ENCODE results near the gene PRDM13. TPM values are rescaled to one million over a fixed set of nuclear protein-coding genes. Genes with fewer than 3 reads are reported as not detected.

PRDM13 gene
- total RNA-seq (not detected), polyA plus RNA-seq (not detected)
- long read RNA-seq, donor 1, result 0 reads
- long read RNA-seq, donor 2, result 0 reads
- long read RNA-seq, donor 3, result 0 reads

- Histone ChIP-seq H3K4me1 (peaks cover 4 to 44% (median 25%) of the 10 kb centered on the region in 9 donors), H3K36me3 (no peaks in the 10 kb centered on the region), H3K27me3 (peaks cover 42 to 100% (median 100%) of the 10 kb centered on the region in 7 donors), H3K4me3 (no peak within 1 kb of the TSS), H3K27ac (no peak within 1 kb of the TSS), H3K9me3 (no peaks in the 10 kb centered on the region)
- ATAC-seq (no peak), DNase-seq (no peak)
- TF ChIP-seq, protein P1, sequence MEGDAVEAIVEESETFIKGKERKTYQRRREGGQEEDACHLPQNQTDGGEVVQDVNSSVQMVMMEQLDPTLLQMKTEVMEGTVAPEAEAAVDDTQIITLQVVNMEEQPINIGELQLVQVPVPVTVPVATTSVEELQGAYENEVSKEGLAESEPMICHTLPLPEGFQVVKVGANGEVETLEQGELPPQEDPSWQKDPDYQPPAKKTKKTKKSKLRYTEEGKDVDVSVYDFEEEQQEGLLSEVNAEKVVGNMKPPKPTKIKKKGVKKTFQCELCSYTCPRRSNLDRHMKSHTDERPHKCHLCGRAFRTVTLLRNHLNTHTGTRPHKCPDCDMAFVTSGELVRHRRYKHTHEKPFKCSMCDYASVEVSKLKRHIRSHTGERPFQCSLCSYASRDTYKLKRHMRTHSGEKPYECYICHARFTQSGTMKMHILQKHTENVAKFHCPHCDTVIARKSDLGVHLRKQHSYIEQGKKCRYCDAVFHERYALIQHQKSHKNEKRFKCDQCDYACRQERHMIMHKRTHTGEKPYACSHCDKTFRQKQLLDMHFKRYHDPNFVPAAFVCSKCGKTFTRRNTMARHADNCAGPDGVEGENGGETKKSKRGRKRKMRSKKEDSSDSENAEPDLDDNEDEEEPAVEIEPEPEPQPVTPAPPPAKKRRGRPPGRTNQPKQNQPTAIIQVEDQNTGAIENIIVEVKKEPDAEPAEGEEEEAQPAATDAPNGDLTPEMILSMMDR (IDR thresholded peaks at IDR 0.05), result no peak
- 2 to 4% methylated on average over 54 of the region's 54 CpGs for WGBS, 2 donors
- intact Hi-C loops (cut with DNase I), result loop anchor here in 1 of 10 donors (10.0 kb wide), 1 partner anchor 138 kb away; no protein-coding TSS in a partner anchor
Measured at GRCh38 chr6:99606656-99607415, at the start of gene PRDM13. Gene PRDM13 (plus strand): TSS chr6:99606833. CDS start chr6:99607035, 202 bp downstream.

- Histone ChIP-seq H3K9me3 (peaks cover 0 to 12% (median 0%) of the 10 kb centered on the region in 11 donors), H3K27me3 (no peaks in the 10 kb centered on the region), H3K36me3 (peaks cover 0 to 76% (median 31%) of the 10 kb centered on the region in 9 donors), H3K4me1 (peaks cover 0 to 22% (median 12%) of the 10 kb centered on the region in 9 donors), H3K4me3 (no peak overlapping the region), H3K27ac (no peak overlapping the region)
- intact Hi-C loops (cut with DNase I), result no loop called here
- TF ChIP-seq, protein P1 (IDR thresholded peaks at IDR 0.05), result no peak
- no peak for DNase-seq
- 83 to 85% methylated on average over 2 of the region's 2 CpGs for WGBS, 2 donors
- no peak for ATAC-seq
Measured at GRCh38 chr6:99559057-99559456, 47.6 kb upstream of the PRDM13 start.

- Histone ChIP-seq H3K4me1 (peaks cover 0 to 24% (median 14%) of the 10 kb centered on the region in 9 donors), H3K4me3 (no peak overlapping the region), H3K27ac (no peak overlapping the region), H3K36me3 (peaks cover 0 to 60% (median 18%) of the 10 kb centered on the region in 9 donors), H3K27me3 (no peaks in the 10 kb centered on the region), H3K9me3 (no peaks in the 10 kb centered on the region)
- TF ChIP-seq, protein P1 (IDR thresholded peaks at IDR 0.05), result no peak
- WGBS, 2 donors, result 98 to 99% methylated on average over 4 of the region's 4 CpGs
- intact Hi-C loops (cut with DNase I), result loop anchor here in 1 of 10 donors (10.0 kb wide), 1 partner anchor 136 kb away; the partner anchor contains the start of gene PNISR
- ATAC-seq (no peak), DNase-seq (no peak)
Measured at GRCh38 chr6:99560668-99561067, 46.0 kb upstream of the PRDM13 start.

GRCh38 chr6:99563056-99563723, 43.4 kb upstream of the PRDM13 start:
- no peak for DNase-seq
- TF ChIP-seq, protein P1 (IDR thresholded peaks at IDR 0.05), result no peak
- Histone ChIP-seq H3K4me1 (peaks cover 4 to 45% (median 33%) of the 10 kb centered on the region in 9 donors), H3K4me3 (no peak overlapping the region), H3K27ac (peak overlapping the region in 1 of 10 donors; percentile 7), H3K9me3 (no peaks in the 10 kb centered on the region), H3K36me3 (peaks cover 0 to 35% (median 5%) of the 10 kb centered on the region in 9 donors), H3K27me3 (no peaks in the 10 kb centered on the region)
- peak in 1 of 8 donors; percentile 54 for ATAC-seq
- intact Hi-C loops (cut with DNase I), result loop anchor here in 1 of 10 donors (10.0 kb wide), 1 partner anchor 138 kb away; the partner anchor contains the start of gene PNISR
- WGBS, 2 donors, result 61 to 62% methylated on average over 4 of the region's 4 CpGs
